ENCODE data around the gene ZC3H4.

The ZC3H4 gene

DNA sequence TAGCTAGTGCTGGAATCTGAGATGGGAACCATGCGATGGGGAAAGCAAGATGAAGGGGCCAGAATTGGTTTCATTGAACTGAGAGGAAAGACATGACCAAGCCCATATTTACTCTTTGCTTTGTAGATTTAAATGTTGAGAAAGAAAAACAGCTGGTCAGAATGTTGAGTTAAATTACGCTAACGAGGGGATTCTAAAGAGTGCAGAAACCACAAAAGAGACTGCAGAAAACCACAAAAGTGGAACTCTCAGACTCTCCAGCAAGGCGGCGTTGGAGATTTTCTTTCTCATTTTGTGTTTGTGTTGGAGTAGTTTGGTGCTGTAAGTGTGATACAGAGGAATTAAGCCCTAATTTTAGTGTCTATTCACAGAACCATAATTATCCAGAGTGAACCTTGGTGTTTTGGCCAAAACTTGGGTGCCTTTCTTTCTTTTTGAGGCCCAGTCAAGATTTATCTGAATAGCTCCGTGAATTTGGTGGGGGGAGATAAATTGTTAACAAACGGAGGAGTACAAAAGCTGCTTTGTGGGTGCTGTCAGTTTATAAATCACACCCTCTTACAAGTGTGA is 43.4 kb upstream of the ZC3H4 start:
- TF ChIP-seq ZFX (IDR thresholded peaks at IDR 0.05; ENCODE audit: borderline replicate concordance): no peak
- TF ChIP-seq CTCF (IDR thresholded peaks at IDR 0.05): no peak
- H3K27ac ChIP-seq: 0 out of 2 replicates have a peak overlapping the region, but pooled peaks have one; percentile 36

DNA sequence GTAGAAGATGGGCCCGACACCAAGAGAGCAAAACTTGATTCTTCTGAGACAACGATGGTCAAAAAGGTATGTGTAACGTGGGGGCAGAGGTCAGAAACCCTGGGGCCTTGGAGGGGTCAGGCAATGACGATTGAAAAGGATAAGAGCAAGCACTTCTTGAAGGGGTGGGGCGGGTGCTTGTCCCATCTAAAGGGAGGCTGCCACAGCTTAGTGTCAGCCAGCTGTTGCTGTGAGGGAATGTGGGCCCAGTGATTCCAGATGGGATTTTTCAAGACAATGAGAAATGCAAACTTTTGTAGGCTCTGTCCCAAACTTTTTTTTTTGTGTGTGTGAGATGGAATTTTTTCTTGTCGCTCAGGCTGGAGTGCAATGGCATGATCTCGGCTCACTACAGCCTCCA is 41.6 kb upstream of the ZC3H4 start:
- TF ChIP-seq ZFX (IDR thresholded peaks at IDR 0.05; ENCODE audit: borderline replicate concordance) (no peak), CTCF (IDR thresholded peaks at IDR 0.05) (no peak)
- H3K27ac ChIP-seq: 0 out of 2 replicates have a peak overlapping the region, but pooled peaks have one; percentile 85

DNA sequence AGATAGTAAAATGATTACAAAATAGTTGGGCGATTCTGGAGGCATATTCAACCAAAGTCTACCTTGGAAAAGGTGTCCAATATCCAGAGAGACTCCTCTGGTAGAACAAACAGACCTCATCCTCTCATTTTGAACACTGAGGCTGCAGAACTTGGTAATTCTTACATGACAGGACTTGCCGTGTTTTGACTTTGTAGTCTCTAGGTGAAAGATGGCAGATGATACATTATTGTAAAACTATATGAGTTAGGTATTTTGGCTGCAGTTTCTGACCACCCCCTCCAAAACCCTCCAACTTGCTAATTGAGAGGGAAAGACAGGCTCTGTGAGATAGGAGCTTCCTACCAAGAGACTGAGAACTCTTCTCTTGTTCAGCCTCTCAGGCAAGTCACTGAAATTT is 39.7 kb upstream of the ZC3H4 start:
- no peak for TF ChIP-seq CTCF (IDR thresholded peaks at IDR 0.05)
- TF ChIP-seq ZFX (IDR thresholded peaks at IDR 0.05; ENCODE audit: borderline replicate concordance): no peak
- peak overlapping the region; percentile 85 for H3K27ac ChIP-seq

- H3K27ac ChIP-seq: peak overlapping the region; percentile 85
- TF ChIP-seq ZFX (IDR thresholded peaks at IDR 0.05; ENCODE audit: borderline replicate concordance) (no peak), CTCF (IDR thresholded peaks at IDR 0.05) (no peak)
Measured at GRCh38 chr19:47152632-47153031, 39.1 kb upstream of the ZC3H4 start.

DNA sequence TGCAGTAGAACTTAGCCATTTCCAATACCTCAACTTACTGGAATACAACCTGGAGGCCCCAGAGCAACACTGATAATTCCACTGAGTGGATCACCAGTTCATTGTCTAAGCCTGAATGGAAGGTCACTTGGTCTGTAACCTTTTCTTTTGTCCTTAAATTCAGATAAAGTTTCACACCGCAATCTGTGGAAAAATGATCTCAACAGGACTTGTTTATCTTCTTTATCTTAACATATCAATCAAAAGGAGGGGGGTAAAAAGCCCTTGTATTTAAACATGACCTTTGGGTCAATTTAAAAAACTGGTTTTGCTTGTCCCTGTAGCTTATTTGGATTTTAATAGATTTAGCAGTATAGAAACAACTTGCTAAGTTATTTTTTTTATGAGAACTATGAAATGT is 38.6 kb upstream of the ZC3H4 start:
- H3K27ac ChIP-seq: peak overlapping the region; percentile 85
- TF ChIP-seq CTCF (IDR thresholded peaks at IDR 0.05): no peak

GRCh38 chr19:47151627-47152026 is 38.1 kb upstream of the ZC3H4 start:
- peak overlapping the region; percentile 85 for H3K27ac ChIP-seq
- TF ChIP-seq ZFX (IDR thresholded peaks at IDR 0.05; ENCODE audit: borderline replicate concordance) (no peak), CTCF (IDR thresholded peaks at IDR 0.05) (no peak)

GRCh38 chr19:47146920-47147319 is 33.3 kb upstream of the ZC3H4 start:
- H3K27ac ChIP-seq: no peak overlapping the region
- no peak for TF ChIP-seq CTCF (IDR thresholded peaks at IDR 0.05)

All from 22Rv1 (cell line).